GM12872 (cell line): ENCODE results near the gene RPTOR.

Source experiments
- TF ChIP-seq, protein P1 (sequence below): IDR thresholded peaks from 3 replicates; pipeline ENCODE4 v1.5.1; 2011; ENCODE audit warnings: low read depth, mild to moderate bottlenecking, low read length, moderate library complexity; ENCODE audit not compliant: insufficient read depth

Gene RPTOR

DNA sequence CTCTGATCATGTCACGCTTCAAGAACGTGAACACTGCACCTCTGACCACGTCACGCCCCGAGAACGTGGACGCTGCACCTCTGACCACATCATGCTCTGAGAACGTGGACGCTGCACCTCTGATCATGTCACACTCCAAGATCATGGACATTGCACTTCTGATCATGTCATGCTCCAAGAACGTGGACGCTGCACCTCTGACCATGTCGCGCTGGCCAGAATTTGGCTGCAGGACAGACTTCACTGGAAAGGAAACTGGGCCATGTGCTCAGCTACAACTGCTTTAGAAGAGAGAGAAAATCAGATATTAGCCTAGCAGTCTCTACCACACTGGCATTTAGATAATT lies 182.7 kb downstream of the RPTOR start:
- TF ChIP-seq, protein P1, sequence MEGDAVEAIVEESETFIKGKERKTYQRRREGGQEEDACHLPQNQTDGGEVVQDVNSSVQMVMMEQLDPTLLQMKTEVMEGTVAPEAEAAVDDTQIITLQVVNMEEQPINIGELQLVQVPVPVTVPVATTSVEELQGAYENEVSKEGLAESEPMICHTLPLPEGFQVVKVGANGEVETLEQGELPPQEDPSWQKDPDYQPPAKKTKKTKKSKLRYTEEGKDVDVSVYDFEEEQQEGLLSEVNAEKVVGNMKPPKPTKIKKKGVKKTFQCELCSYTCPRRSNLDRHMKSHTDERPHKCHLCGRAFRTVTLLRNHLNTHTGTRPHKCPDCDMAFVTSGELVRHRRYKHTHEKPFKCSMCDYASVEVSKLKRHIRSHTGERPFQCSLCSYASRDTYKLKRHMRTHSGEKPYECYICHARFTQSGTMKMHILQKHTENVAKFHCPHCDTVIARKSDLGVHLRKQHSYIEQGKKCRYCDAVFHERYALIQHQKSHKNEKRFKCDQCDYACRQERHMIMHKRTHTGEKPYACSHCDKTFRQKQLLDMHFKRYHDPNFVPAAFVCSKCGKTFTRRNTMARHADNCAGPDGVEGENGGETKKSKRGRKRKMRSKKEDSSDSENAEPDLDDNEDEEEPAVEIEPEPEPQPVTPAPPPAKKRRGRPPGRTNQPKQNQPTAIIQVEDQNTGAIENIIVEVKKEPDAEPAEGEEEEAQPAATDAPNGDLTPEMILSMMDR: no peak

DNA sequence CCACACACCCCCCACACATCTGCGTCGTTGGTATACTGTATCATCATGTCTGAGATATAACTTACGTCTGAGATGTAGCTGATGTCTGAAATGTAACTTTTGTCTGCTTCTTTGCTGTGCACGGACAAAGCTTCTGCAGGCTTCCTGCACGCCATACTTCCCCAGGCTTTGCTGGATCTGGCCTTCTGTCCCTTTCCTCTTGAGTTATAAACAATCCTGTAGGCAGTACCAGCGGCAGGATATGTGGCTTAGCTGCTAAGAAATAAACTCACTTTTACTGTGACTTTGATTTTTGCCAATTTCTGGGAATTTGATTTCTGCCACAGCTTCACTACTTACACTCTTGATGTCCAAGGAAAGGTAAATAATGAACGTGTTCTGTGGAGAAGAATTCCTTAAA lies 184.4 kb downstream of the RPTOR start:
- TF ChIP-seq, protein P1: no peak

DNA sequence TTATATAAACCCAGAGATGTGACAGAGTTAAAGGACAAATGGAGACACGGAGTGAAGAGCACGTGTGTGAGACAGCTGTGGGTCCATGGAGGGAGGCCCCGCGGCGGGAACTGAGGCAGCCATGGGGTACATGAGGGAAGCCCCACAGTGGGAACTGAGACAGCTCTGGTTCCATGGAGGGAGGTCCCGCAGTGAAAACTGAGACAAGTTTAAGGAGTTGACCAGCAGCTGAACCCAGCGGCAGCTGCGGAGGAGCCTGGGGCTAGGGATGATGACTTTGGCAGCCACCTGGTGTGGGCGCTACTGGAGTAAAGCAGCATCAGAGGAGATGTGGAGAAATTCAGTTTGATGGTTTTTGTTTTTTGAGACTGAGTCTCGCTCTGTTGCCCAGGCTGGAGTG lies 185.1 kb downstream of the RPTOR start:
- TF ChIP-seq, protein P1: no peak

DNA sequence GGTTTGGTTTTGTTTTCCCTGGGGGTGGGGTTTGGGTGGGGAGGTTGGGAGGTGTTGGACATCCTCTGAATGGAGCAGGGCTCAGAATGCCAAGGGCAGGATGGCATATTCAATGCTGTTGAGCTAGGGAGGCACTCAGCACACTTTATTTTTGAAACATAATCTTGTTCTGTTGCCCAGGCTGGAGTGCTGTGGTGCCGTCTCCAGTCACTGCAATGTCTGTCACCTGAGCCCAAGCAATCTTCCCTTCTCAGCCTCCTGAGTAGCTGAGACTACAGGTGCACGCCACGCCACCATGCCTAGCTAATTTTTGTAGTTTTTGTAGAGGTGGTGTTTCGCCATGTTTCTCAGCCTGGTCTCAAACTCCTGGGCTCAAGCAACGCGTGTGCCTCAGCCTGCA lies 186.1 kb downstream of the RPTOR start:
- TF ChIP-seq, protein P1: no peak

DNA sequence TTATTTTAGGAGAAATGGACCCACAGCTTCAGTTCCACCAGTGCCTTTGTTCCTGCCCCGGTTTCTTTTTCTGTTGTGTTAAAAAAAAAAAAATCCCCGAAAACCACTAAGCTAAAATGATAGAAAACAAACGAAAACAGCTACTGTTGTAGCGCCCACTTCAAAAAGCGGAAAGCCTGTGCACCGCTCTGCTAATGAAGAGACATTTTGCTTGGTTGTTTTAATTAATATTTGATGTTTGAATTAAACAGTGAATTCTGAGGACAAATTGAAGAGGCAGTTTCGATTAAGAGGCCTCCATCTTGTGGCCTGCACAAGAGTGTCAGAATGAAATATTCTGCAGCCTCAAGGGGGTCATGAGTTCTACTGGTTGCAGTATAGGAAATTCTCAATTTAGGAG lies 186.7 kb downstream of the RPTOR start:
- TF ChIP-seq, protein P1: no peak

DNA sequence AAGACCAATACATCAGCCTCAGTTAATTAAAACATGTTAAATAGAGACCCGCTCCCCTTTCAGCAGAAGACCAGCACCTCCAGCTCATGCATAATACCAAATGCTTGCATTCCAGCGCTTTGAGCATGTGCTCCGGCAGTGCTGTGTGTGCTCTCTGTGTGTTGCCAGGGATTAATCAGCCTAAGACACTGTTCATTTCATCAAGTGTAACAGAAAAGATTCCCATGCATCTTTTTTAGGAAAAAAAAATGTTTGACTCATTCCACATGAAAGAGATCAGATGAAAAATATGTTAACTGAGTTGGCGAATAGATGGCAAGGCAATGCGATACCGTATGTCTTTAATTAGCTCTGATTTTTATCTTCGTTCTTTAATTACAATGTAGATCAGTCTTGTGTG lies 187.6 kb downstream of the RPTOR start:
- TF ChIP-seq, protein P1: no peak

DNA sequence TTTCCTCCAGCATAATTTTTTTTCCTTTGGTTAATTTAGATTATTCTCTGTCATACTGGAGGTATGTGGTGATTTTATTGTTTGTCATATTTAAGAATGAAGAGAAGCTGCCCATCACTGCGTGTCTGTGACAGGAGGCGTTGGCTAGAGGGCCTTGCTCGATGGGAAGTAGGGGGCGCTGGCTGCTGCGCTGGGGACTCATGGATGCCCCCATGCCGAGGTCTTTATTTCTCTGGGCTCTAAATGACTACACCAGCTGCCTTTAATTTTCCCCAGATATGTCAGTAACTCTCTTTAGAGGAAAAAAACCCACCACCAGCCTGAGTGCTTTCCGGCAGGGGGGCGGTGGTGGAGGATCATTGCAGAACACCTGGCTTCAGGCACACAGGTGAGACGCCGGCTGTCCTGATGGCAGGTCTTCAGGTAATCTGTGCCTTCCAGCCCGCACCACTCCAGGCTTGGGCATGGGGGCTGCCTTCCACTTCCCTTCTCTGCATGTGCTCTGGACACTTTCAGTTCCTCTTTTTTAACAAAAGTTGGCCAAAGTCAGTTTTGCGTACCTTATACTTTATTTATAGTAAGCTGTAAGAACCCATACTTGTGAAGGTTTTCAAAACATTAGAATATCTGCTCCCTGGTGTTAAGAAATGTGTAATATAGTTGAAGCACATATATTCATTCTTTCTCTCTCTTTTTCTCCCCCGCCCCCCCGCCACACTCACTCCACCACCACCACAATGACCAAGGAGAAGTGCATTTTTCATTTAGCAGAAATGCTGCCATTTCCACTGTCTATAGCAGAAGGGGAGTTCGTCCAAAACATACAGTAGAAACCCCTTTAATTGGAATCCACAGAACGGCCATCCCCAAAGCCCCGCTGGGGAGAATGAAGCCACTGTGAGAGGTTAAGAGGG lies 192.7 kb downstream of the RPTOR start:
- TF ChIP-seq, protein P1: peak; percentile 57
